ENCODE measurements around the gene KRTAP5-2.

DNA sequence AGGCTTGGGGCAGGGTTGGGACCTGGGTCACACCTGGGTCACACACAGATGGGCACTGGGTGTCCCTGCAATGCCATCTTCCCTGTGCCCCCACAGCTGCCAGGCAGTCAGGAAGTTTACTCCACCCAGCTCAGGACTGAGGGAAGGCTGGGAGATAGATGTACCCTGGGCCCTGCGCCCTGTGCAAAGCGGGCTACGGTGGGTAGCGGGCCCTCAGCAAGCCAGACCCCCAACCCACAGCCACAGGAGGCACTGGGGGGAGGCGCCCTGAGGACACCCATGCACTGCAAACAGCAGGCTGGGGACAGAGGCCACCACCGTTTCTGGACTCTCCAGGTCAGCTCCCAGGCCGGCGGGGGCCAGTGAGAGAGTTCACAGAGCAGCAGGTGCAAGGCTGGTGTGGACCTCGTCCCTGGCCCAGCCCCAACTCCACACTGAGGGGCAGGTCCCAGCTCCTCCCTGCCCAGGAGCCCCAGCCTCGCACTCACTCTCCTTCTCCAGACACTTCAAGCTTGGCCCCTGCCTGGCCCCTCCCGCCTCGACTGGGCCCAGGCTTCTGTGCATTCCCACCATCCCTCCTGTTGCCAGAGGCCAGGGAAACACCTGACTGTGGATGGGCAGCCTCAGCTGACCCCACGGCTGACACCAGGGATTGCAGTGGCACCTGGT, 30.9 kb downstream of the KRTAP5-2 start:
- TF ChIP-seq EZH2 (IDR thresholded peaks at IDR 0.05; ENCODE audit: insufficient read depth, poor library complexity, severe bottlenecking) (no peak), EZH2phosphoT487 (IDR thresholded peaks at IDR 0.05; ENCODE audit: insufficient read depth, low read depth) (no peak)
